GM12873 (cell line): ENCODE measurements around the gene NECAP2.

ENCODE experiments used
- CTCF ChIP-seq: IDR thresholded peaks from 2 replicates; pipeline ENCODE4 v1.5.1; 2012; ENCODE audit warnings: low read depth, mild to moderate bottlenecking, moderate library complexity, low read length, control low read depth; ENCODE audit not compliant: insufficient read depth; ENCODE audit errors: missing control alignments

Gene NECAP2

DNA sequence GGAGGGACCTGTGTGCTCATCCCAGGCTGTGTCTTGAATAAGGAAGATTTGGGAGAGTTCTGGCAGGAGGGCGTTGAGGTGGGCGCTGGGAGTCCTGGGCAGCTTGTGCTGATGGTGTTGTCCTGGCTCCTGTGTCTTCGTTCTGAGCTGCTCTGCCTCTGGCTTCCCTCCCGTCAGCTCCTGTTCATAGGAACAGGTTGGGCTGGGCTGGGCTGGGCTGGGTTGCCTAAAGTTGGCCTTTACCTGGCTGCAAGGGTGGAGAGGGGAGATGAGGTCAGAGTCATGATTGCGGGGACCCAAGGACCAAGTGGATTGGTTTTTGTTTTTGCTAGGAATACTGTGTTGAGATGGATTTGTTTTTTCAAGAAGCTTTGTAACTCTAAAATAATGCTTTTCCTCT, 9.1 kb downstream of the NECAP2 start:
- no peak for TF ChIP-seq CTCF

- no peak for TF ChIP-seq CTCF
Observed at GRCh38 chr1:16450863-16451481, 10.4 kb downstream of the NECAP2 start.

DNA sequence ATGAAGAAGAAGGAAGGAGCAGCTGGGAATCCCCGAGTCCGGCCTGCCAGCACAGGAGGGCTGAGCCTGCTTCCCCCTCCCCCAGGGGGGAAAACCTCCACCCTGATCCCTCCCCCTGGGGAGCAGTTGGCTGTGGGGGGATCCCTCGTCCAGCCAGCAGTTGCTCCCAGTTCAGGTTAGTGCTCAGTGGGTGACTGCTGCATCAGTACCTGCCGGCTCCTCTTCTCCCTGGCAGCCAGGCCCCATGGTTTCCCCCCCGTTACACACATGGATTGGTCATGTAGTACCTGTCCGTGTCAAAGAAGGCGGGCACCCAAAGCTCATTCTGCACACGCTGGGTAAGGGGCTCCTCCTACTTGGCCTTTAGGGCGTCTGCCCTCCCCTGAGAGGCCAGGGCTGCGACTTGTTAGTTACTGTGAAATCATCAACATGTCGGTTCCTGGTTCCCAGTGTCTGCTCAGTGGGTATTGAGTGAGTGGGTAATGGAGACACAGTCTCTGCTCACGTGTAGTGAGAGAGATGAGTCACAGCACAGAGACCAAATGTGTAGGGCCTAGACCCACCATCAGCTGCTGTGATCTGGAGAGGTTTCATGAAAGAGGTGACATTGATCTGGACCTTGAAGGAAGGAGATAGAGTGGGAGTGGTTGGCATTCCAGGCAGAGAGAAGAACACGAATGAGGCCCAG, 11.5 kb downstream of the NECAP2 start:
- TF ChIP-seq CTCF, result no peak

- no peak for TF ChIP-seq CTCF
Observed at GRCh38 chr1:16458831-16459230, 18.3 kb downstream of the NECAP2 start.

DNA sequence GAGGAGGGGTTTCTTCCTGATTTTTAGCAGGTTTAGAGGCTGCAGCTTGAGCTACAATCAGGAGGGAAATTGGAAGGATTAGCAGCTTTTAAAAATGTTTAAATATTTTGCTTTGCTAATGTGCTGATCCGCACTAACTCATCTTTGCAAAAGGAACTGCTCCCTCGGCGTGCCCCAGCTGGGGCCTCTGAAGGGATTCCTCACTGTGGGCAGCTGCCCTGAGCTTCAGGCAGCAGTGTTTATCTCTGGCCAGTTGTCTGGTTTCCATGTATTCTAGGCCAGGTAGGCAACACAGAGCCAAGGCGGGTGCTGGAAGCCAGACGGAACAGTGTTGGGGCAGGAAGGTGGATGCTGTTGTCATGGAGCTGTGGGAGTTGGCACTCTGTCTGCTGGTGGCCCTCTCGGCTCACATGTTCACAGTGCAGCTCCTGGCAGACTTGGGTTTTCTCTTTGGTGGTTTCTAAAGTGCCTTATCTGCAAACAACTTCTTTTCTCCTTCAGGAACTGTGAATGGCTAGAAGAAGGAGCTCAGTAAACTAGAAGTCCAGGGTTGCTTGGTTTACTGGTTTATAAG, 18.9 kb downstream of the NECAP2 start:
- no peak for TF ChIP-seq CTCF

DNA sequence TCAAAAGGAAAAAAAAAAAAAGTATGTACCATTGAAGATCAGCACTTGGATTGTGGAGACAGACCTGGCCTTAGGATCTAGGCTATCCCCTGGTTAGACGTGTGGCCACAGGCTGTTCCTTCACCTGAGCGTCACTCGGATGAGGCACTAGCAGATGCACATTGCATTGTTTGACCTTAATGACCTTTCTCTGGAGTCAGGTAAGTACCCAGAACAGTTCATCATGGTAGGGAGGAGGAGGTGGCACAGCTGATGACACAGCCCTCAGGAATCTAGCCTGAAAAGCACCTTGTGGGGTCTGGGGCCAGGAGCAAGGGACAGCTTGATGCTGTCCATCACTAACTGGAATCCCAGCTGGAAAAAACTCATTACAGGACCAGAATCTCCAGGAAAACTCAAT, 21.2 kb downstream of the NECAP2 start:
- no peak for TF ChIP-seq CTCF

DNA sequence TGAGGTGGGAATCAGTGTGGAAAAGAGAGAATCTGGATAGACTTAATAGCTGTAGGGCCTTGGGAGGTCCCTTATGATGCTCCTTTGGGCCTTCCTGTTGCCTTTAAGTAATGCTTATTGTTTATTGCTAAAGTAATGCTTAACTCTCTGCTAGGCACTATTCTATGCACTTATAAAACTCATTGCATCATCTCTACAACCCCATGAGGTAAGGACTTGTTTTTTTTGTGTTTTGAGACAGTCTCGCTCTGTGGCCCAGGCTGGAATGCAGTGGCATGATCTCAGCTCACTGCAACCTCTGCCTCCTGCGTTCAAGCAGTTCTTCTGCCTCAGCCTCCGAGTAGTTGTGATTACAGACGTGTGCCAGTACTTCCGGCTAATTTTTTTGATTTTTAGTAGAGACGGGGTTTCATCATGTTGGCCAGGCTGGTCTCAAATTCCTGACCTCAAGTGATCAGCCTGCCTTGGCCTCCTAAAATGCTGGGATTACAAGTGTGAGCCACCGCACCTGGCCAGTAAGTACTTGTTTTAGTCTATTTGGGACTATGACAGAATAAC, 22.3 kb downstream of the NECAP2 start:
- no peak for TF ChIP-seq CTCF
